Omental fat pad (tissue), 4 donors: ENCODE measurements around the gene A4GALT. TPM values are rescaled to one million over a fixed set of nuclear protein-coding genes. Genes with fewer than 3 reads are reported as not detected.

Experiments
- ATAC-seq: fragments of 150-250 bp; one replicate; pipeline ENCODE4 v1.9.1; 2016; ENCODE audit warnings: mild to moderate bottlenecking, moderate library complexity; ENCODE audit not compliant: low FRiP score
- DNase-seq: peaks from one replicate; pipeline ENCODE4 v3.0.0-alpha.2; 2019; ENCODE audit warnings: low spot score
- CTCF ChIP-seq, 3 donors: fragments of 450-650 bp; IDR thresholded peaks; one replicate each; pipeline ENCODE4 v1.5.1; 2016 to 2017; ENCODE audit warnings: antibody characterized with exemption in 3 of 3, mild to moderate bottlenecking in 3 of 3, moderate library complexity in 2 of 3
- total RNA-seq, 4 donors: library from RNA; depleted of rRNA; stranded (reverse); fragments of >200 nt; gene quantifications; one replicate each; pipeline ENCODE4 v1.1.0, GENCODE V29; 2016

A4GALT gene
- total RNA-seq, 4 donors from 2014 or later, result 10.8 to 42.2 (median 20.1) TPM

GRCh38 chr22:42701694-42702093, 19.0 kb downstream of the A4GALT start:
- no peak for ATAC-seq
- TF ChIP-seq CTCF (IDR thresholded peaks at IDR 0.05), result no peak
- no peak for DNase-seq

DNA sequence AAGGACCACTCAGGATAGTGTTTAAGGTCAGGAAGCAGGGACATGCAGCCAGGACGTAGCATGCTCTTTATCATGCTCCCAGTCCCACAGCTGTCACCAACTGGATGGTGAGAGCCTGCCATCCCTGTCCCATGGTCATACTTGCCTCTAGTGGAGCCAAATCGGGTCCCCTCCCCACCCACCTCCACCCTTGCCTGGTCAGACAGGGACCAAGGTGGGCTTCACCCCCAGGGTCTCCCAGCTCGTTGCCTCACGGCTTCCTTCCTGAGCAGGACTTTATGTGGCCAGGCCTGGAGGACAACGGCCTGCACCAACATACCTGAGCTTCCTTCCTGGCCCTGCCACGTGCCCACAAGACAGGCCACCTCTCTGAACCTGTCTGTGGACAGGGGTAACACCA, 19.8 kb downstream of the A4GALT start:
- TF ChIP-seq CTCF (IDR thresholded peaks at IDR 0.05), result no peak
- ATAC-seq (no peak), DNase-seq (no peak)

DNA sequence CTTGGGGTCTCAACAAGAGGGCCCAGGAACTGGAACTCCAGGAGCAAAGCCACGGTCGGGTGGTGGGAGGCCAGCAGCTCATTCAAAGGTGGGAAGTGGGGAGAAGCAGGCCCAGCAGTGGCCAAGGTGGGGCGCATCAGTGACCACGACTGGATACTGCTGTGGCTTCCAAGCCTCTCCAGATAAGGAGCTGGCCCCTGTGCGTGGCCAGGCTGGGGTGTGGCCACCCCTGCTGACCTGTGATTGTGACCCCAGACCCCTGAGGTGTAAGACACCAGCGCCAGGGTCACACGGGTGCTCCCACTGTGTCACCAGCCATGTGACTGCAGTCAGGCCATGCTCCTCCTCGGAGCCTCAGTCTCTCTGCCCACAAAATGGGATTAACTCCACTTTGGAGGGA, 20.3 kb downstream of the A4GALT start:
- no peak for DNase-seq
- no peak for ATAC-seq
- no peak for TF ChIP-seq CTCF (IDR thresholded peaks at IDR 0.05)

DNA sequence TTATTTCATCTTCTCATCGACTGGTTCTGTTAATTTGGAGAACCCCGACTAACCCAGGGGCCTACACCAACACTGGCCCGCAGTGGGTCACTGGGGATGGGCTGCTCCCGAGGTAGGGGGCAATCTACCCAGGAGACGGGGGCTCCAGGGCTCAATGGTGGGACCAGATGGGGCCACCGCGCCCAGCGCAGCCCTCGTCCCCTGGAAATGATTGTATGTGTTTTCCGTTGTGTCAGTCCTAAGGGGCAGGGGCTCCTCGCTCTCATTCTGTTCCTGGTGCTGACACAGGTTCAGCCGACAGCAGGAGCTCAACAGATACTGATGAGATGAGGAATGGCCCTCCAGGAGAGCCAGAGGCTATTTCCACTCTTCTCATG, 20.7 kb downstream of the A4GALT start:
- ATAC-seq, result no peak
- TF ChIP-seq CTCF (IDR thresholded peaks at IDR 0.05), result no peak
- no peak for DNase-seq

DNA sequence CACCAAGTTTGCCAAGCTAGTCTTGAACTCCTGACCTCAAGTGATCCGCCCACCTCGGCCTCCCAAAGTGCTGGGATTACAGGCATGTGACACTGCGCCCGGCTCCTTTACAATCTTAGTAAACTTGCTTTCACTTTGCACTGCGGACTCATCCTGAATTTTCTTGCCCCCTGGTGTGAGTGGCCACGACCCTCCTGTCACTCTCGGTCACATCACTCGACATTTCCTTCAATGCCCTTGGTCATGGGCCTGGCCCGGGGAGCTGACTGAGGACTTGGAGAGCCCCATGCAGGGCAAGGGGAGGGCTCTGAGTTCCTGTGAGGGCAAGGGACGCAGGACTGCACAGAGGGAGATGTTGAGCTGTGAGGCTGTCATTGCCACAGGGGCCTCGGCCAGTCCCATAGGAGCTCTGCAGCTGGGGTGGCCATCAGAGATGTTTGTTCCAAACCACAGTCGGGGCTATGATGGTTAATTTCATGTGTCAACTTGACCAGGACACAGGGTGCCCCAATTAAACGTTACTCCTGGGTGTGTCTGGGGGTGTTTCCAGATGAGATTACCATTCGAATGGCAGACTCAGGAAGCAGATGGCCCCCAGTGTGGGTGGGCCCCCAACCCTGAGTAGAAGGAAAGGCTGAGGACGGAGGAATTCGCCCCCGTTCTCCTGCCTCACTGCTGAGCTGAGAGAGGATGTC, 21.2 kb downstream of the A4GALT start:
- ATAC-seq (no peak), DNase-seq (no peak)
- TF ChIP-seq CTCF (IDR thresholded peaks at IDR 0.05), result no peak

DNA sequence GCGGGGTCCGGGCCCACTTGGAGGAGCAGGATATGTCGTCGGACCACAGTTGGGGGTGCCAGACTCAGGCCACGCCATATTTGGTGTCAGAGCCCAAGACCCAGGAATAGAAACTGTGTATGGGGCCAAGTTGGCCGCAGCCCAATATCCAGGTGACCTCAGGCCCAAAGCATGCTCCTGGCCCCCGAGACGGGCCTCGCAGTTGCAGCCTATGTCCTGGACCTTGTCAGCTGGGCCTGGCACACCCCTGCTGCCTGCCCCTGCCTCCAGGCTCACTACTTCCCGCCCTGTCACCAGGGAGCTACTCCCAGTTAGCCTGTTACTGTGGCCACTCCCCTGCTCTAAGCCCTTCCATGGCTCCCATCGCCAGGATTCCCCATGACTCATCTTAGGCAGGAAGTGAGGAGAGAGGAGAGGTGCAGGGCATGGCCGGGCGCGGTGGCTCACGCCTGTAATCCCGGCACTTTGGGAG, 23.1 kb downstream of the A4GALT start:
- DNase-seq (no peak), ATAC-seq (peak; percentile 46)
- no peak for TF ChIP-seq CTCF (IDR thresholded peaks at IDR 0.05)

DNA sequence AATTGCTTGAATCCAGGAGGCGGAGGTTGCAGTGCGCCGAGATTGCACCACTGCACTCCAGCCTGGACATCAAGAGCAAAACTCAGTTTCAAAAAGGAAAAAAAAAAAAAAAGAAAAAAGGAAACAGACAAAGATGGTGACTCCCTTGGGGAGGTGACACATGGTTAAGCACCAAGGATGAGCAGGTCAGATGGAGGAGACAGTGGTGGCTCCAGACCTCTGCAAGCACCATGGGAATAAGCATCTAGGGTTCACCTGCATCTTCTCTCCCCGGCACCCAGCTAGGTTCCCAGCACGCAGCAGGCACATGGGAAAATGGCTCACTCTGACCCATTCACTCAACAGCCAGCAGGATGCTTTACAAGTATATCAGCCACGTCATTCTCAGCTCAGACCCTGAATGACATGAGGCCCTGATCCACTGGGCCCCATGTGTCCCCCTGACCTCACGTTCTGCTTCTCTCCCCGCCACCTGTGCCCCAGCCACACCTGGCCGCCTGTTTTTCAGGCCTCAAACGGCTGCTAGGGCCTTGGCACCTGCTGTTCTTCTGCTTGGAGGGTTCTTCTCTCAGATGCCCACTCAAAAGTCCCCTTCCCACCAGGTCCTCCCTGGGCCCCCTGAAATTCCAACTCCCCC, 24.2 kb downstream of the A4GALT start:
- no peak for ATAC-seq
- no peak for TF ChIP-seq CTCF (IDR thresholded peaks at IDR 0.05)
- DNase-seq, result no peak
